ENCODE measurements around the gene ZFPL1.

ZFPL1 gene

DNA sequence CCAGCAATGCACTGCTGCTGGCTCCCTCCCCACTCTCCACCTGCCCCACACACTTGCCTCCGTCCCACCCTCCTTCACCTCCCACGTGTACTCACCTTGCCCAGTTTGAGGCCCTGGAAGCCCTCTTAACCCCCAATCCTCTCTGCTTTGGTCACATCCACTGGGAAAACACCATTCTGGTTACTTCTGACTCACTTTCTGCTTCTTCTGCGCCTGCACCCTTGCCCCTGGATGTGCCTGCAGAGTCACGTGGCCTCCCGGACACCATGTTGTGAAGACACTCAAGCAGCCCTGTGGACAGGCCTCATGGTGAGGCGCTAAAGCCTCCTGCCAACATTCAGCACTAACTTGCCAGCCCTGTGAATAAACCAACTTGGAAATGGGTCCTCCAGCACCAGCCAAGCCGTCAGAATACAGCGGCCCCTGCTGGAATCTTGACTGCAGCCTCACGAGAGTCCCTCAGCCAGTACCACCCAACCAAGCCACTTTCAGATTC lies 23.1 kb upstream of the ZFPL1 start:
- DNase-seq (ENCODE audit: low read depth): no peak

DNA sequence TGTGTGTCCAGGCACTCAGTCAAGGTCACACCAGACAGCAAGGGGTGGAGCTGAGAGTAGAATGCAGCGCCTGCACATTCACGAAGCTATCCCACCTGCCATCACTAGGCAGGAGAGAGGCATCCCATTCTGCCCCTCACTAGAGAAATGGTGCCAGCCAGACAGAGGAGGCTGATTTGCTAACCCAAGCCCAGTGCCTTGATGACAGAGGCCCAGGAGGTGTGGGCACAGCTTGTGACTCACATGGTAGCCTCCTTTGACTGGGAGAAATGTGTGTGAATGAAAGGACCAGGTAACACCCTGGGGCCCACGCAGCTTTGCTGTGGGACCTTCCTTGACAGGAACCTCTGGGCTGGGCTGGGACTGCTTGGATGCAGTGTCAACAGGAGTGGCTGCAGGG lies 20.5 kb upstream of the ZFPL1 start:
- no peak for DNase-seq (ENCODE audit: low read depth)

DNA sequence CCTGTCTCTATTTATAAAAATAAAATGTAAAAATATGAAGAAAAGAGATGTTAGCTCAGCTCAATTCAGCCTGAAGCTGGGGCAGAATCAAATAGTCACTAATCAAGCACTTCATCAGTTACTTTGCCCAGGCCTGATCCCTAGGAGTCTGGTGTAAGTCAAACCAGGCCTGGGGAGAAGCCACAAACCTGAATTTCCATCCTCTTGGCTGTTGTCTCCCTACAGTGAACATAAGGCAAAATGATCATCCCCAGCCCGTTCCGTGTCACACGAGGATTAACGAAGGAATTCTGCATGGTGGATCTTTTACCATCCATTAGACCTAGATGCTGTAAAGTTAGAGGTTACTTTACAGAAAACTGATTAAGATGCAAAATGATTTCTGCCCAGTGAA lies 19.2 kb upstream of the ZFPL1 start:
- no peak for DNase-seq (ENCODE audit: low read depth)

DNA sequence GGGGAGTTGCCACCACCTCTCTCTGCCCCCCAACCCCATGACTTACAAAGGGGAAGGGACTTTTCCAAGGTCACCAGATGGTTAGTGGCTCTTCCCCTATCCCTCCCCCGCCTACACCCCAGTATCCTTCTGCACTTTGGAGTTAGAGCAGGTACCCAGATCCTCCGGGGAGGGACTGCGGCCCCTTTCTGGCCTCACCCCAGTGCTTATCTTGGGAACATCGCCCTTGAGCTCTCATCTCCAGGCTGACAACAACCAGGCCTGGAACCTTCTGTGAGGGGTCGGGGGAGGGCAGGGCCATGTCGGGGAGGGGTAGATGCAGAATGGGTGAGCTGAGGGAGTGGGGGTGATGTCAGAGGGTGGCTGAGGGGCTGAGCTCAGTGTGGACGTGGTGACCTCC lies 18.2 kb upstream of the ZFPL1 start:
- no peak for DNase-seq (ENCODE audit: low read depth)

DNA sequence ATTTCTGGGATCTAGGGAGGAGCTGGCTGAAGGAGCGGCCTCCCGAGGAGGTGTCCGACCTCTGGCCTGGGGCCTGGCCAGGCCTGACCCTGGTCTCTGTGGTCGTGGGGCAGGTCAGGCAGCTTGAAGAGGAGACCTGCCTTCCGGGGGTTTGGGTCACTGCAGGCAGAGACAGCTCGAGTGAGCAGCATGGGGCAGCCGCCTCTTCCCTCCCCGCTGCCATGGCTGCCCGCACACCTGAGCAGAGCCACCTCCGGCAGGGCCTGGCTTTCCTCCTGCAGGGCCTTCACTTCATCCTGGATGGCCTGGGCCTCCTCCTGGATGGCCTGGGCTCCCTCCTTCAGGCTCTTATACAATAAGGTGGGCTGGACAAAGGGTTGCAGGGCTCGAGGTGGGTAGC lies 17.7 kb upstream of the ZFPL1 start:
- DNase-seq (ENCODE audit: low read depth): no peak

DNA sequence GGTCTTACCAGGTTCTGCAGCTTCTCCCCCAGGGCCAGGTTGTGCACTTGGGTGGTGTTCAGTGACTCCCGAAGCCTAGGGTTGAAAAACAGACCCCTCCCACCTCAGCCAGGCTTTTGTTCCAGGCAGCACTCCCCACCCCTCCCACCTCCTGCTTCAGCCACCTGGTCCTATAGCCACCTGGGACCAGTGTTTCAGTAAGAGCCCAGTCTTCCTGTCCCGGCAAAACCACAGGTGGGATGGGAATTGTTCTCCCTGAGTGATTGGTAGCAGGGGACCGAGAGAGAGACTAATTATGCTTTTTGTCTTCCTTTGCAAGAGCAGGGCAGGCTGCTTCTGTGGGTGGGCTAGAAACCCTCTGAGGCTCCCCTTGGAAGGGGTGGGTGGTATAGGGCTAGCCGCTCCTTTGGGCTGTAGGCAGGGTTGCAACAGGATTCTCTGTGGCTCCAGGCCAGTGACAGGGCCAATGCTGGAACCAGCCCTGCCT lies 17.2 kb upstream of the ZFPL1 start:
- DNase-seq (ENCODE audit: low read depth): no peak

DNA sequence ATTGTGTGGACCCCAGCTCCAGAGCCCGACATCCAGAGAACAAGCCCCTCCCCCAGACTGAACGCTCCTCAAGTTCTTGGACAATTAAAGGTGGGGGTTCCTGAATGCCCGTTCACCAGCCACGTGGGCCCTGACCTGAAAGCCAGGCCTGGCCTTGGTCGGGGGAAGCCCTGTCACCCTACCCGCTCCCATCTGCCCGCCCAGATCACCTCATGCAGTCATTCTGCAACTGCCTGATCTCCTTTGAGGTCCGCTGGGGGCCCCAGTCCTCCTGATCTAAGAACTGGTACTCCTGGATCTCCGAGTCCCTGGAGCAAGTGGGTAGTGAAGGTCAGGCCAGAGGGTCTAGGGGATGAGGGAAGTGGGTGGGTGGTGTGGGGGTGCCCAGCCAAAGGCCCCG lies 16.6 kb upstream of the ZFPL1 start:
- DNase-seq (ENCODE audit: low read depth): no peak

DNA sequence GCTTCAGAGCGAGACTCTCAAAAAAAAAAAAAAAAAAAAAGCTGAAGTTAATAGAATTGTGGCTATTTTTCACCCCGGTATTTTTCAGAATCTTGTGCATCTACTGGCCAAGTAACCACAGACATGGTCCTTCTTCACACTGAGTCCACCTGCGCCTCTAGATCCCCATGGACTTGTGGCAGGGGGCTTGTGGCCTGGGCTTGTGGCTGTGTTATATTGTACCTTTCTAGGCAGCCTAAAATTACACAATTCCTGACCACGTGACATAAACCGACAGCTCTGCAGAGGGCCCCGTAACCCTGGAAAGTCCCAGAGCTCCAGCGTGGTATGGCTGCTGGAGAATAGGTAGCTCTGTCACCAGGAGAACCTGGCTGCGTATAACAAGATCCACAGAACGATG lies 14.8 kb upstream of the ZFPL1 start:
- peak; percentile 50 for DNase-seq (ENCODE audit: low read depth)

DNA sequence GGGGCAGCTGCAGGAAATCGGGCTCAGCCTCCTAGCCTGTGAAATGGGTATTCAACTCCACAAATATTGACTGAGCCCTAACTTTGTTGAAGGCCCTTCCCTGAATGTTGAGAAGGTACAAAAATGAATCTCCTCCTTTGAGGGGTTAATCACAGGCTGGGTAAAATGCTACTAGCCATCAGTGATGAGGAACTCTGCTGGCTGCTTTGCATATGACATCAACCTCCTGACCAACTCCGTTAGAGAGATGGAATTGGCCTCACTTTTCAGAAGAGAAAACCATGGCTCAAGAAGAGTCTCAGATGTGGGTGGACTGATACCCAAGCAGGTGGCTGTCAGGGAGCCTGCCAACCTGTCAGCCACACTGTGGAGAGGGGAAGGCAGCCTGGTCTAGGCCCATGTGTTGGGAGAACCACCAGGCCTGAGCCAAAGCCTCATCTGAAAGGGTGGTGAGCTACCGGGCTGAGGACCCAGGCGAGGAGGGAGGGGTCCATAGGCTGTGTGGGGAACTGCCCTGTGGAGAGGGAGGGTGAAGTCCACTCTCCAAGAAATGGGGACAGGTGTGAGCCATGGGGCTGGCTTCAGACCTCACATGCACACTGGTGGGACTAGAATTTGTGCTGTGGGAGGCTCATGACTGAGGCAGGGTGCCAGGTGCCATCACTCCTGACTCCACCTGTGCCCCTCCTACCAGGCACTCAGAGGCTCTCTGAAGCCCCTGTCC lies 12.0 kb upstream of the ZFPL1 start:
- DNase-seq (ENCODE audit: low read depth): no peak

DNA sequence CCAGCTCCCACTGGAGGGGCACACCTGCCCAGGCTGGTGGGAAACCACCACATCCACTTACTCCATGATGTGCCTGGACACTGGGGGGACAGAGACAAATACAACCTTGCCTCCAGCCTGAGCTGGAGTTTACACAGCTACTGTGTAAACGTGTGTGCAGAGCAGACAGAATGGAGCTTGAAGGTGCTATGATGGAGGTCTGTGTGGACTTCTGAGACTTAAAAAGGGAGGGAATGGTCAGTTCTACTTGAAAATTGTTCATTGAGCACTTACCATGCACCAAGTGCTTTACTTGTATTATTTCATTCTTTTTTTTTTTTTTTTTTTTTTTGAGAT lies 11.4 kb upstream of the ZFPL1 start:
- no peak for DNase-seq (ENCODE audit: low read depth)

DNA sequence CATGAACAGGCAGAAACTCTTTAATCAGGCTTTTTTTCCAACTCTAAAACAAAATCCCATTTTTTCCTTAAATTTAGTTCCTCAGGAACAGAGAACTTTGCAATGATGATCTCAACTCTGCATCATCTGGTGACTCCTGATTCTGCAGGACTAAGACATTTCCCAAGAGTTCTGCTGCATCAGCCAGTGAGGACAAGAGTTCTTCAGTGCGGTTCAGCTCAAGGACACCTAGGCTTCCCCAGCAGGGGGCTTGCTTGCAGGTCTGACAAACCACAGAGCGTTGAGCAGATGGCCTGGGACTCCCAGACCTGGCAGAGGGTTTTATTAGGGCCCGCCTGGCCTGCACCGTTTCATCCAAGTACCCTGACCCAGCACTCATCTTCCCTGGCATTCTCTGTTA lies 6.6 kb upstream of the ZFPL1 start:
- no peak for DNase-seq (ENCODE audit: low read depth)

DNA sequence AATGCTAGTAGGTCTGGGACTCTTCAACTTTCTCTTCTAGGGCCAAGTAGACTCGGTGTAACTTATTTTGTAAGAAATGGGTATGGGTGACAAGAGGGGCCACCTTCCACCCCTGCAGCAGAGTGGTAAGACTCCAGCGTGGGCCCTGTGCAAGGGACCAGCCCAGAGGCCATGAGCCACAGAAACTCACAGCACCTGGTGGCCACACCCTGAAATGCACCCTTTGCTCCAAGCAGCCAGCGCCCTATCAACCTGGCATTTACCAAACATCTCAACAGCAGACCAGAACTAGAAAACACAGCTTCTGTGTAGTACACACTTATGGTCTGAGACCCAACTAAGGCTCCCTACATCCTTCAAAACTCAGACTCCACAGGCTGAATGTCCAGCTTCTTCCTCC lies 5.9 kb upstream of the ZFPL1 start:
- DNase-seq (ENCODE audit: low read depth): peak; percentile 43

DNA sequence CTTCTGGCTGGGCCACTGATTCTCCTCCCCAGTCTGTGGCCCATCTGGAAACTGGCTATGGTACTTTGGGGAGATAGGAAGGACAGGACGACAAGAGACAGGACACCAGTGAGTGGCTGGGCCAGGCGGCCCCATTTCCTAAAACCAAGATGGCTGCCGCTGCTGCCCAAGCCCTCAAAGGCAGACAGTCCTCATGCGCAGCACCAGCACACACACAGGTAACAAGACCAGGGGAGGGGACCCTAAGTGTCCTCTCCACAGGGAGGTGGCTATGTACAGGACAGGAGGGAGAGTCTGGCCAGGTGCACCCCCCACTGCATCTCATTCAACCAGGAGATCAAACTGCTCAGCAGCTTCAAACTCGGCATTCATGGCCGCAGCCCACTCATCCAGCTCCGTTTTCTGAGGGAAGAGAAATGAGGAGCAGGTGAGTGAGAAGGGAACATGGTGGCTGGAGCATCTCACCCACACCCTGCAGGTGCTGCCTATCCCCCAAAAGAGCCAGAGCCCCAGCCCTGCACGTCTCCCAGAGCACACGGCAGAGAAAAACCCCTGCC lies 5.2 kb upstream of the ZFPL1 start:
- DNase-seq (ENCODE audit: low read depth): no peak

DNA sequence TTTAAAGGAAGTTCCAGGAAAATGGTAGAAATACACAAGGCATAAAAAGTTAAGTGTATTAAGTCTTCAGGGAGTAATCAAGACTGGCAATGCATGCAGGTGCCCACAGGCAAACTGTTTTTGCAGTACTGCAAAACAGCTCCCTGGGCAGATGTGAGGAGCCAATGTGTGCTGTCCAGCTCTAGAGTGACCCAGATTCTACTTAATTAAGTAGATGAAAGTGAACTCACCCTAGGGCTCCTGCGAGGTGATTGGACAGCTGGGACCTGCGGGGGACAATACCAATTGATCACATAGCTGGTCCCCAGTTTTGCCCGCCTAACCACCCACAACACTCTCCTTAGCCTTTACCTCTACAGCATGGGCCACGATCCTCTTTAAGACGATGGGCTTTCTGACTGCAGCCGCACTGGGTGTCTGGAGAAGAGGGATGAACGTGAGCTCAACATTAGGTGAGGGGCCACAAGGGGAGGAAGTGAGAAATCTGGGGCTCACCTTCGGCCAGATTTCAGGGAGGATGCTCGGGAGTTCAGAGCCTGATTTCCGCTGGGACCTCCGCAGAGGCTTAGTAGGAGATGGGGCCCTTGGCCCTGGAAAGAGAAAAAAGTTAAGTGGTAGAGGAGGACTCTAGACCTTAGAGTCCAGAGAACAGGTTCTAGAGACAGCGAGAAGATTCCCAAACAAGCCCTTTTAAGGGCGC lies 738 bp upstream of the ZFPL1 start:
- DNase-seq (ENCODE audit: low read depth): no peak

DNA sequence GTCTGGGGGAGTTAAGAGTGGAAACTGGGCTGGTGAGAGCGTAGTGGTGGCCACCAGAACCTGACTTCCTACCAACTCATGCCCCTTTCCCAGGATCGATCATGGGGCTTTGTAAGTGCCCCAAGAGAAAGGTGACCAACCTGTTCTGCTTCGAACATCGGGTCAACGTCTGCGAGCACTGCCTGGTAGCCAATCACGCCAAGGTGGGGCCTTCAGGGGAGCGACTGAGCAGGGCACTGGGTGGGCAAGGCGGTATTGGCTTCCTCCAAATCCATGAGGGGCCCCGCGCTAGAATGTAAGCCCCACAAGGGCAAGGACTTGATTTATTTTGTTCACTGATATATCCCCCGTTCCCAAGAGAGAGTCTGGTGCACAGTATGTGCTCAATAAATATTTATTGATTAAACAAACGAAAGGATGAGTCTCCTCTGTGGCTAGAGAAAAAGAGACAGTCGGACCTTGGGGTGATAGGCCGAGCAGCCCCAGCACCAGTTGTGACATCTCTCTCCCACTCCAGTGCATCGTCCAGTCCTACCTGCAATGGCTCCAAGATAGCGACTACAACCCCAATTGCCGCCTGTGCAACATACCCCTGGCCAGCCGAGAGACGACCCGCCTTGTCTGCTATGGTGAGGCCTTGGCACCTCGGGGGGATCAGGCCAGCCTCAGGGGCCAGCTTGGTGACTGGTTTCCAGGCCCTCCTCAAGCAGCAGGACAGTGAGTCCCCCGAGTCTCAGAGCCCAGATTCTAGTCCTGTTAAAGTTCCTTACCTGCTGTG lies 765 bp downstream of the ZFPL1 start:
- DNase-seq (ENCODE audit: low read depth): no peak

DNA sequence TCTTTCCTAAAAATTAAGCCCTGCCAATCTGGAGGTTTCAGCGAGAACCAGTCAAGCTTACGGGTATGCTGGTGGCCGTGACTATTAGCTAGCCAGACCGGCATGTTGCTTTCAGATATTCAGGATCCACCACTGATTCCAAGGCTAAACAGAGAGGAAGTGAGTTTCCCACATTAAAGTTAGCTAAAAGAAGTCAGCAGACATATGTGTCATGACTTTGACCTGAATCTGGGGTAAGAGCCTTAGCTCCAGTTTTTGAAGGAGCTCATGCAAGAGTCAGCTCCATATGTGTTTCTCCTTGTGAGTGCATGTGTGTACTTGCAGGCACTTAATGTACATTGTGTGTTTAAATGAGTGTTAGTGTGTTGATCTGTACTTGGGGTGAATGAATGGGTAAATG lies 1.4 kb downstream of the ZFPL1 start:
- no peak for DNase-seq (ENCODE audit: low read depth)

DNA sequence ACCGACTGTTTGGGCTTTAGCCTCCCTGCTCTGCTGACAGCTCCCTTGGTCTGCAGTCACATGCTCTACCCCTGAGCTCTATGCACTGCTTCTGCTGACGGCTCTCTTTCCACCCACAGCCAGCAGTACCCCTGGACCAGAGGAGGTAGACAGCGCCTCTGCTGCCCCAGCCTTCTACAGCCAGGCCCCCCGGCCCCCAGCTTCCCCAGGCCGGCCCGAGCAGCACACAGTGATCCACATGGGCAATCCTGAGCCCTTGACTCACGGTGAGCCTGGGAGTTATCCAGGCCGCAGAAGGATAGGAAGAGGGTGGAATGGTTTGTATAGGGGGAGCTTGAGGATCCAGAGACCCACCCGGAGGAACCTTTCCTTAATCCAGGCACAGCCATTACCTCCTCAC lies 2.8 kb downstream of the ZFPL1 start:
- DNase-seq (ENCODE audit: low read depth): no peak

DNA sequence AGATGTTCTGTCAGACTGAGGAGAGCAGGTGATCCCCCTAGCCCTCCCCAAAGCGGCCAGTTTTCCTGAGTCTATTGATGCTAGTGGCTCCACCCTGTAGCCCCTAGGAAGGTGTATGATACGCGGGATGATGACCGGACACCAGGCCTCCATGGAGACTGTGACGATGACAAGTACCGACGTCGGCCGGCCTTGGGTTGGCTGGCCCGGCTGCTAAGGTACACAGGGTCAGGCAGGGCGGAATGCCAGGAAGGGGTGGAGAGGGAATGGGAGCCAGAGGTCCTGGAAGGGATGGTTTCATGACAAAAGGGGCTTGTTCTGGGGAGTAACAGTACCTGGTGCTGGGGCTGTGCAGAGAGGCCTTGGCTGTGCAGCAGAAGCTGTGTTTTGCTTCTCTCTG lies 3.2 kb downstream of the ZFPL1 start:
- no peak for DNase-seq (ENCODE audit: low read depth)

DNA sequence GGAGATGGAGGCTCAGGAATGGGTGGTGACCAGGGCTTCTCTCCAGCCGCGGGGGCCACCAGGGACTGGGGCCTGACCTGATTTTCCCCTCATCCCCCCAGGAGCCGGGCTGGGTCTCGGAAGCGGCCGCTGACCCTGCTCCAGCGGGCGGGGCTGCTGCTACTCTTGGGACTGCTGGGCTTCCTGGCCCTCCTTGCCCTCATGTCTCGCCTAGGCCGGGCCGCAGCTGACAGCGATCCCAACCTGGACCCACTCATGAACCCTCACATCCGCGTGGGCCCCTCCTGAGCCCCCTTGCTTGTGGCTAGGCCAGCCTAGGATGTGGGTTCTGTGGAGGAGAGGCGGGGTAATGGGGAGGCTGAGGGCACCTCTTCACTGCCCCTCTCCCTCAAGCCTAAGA lies 3.8 kb downstream of the ZFPL1 start:
- no peak for DNase-seq (ENCODE audit: low read depth)

DNA sequence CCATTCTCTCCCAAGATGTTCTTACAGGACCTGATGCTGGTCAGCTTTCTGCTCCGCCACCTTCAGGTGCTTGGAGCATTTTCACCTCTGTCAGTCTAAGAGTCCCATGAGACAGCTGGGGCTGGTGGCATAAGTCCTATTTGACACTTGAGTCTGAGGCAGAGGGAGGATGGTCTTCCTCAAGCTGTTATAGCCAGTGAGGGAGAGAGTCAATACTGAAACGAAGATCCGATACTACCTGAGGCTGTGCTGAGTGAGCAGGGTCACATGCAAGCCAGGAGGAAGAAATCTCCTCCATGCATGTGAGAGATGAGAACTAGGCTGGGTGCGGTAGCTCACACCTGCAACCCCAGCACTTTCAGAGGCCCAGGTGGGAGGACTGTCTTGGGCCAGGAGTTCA lies 5.6 kb downstream of the ZFPL1 start:
- DNase-seq (ENCODE audit: low read depth): no peak

DNA sequence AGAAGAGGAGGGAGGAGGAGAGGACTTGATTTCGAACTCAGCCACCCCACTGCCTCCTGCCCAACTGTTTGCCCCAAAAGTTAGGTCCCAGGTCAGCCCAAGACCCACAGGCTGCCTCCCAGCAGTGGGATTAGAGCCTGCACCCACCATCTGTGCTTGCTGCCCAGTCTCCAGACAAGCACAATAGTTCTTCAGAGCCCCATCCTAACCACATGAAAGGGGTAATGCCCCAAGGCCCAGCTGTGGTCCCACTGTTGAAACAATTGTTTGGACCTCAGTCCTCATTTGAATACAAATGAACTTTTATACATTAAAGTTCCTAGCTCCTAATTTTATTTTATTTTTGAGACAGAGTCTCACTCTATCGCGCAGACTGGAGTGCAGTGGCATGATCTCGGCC lies 6.6 kb downstream of the ZFPL1 start:
- DNase-seq (ENCODE audit: low read depth): no peak

DNA sequence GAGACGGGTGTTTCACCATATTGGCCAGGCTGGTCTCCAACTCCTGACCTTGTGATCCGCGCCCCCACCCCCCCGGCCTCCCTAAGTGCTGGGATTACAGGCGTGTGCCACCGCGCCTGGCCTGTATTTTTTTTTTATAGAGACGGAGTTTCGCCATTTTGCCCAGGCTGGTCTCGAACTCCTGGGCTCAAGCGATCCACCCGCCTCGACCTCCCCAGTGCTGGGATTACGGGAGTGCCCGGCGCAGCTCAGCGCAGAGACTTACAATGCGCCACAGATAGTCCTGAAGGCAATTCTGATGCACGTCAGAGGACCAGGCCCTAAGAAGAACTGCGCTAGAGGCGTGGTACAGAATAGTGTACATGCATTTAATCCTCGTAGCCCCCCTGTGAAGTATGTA lies 11.4 kb downstream of the ZFPL1 start:
- DNase-seq (ENCODE audit: low read depth): no peak
